Osteocyte (in vitro differentiated cells): ENCODE measurements around the gene EID1. TPM values are rescaled to one million over a fixed set of nuclear protein-coding genes. Genes with fewer than 3 reads are reported as not detected.
A peak's percentile ranks its signal among the peaks of the same experiment; 100 is the strongest.

Source experiments
- DNase-seq: peaks from one replicate; pipeline ENCODE4 v3.0.0; 2021; ENCODE audit warnings: mixed read lengths; ENCODE audit not compliant: unreplicated experiment; ENCODE audit errors: extremely low spot score
- H3K27ac Mint-ChIP-seq: one replicate; pipeline ENCODE4 v1.8.0; 2021; ENCODE audit warnings: mild to moderate bottlenecking, mixed read lengths; ENCODE audit not compliant: unreplicated experiment
- H3K27me3 Mint-ChIP-seq: one replicate; pipeline ENCODE4 v1.8.0; 2021; ENCODE audit warnings: mixed read lengths; ENCODE audit not compliant: unreplicated experiment
- H3K36me3 Mint-ChIP-seq: one replicate; pipeline ENCODE4 v1.8.0; 2021; ENCODE audit warnings: mixed read lengths; ENCODE audit not compliant: unreplicated experiment
- H3K4me1 Mint-ChIP-seq: one replicate; pipeline ENCODE4 v1.8.0; 2021; ENCODE audit warnings: mixed read lengths; ENCODE audit not compliant: unreplicated experiment
- H3K4me3 Mint-ChIP-seq: one replicate; pipeline ENCODE4 v1.8.0; 2021; ENCODE audit warnings: mild to moderate bottlenecking, moderate library complexity, mixed read lengths; ENCODE audit not compliant: unreplicated experiment
- H3K9me3 Mint-ChIP-seq: one replicate; pipeline ENCODE4 v1.8.0; 2021; ENCODE audit warnings: mixed read lengths; ENCODE audit not compliant: unreplicated experiment
- CTCF ChIP-seq: fragments of 200-600 bp; sonication (generic); IDR thresholded peaks from 2 replicates; pipeline ENCODE4 v1.5.0; 2021; ENCODE audit warnings: antibody characterized with exemption, mild to moderate bottlenecking, moderate library complexity
- total RNA-seq: library from RNA; stranded (reverse); gene quantifications from 2 replicates; pipeline ENCODE4 v1.2.1, GENCODE V29; 2021

The EID1 gene
- total RNA-seq, 1 donor from 2014 or later = 185 TPM

DNA sequence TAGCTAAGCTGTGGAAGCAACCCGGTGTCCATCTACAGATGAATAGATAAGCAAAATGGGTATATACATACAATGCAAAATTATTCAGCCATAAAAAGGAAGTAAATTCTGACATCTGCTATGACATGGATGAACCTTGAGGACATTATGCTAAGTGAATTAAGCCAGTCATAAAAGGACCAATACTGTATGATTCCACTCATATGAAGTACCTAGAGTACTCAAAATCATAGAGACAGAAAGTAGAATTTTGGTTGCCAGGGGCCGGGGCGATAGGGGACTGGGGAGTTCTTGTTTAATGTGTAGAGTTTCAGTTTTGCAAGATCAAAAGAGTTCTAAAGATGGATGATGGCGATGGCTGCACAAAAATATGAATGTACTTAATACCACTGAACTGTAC is 10.3 kb downstream of the EID1 start:
- Mint-ChIP-seq H3K27me3 (no peaks in the 10 kb centered on the region), H3K36me3 (no peaks in the 10 kb centered on the region), H3K9me3 (no peaks in the 10 kb centered on the region), H3K4me3 (no peak overlapping the region), H3K4me1 (peaks cover 48% of the 10 kb centered on the region), H3K27ac (peak overlapping the region; percentile 8)
- no peak for TF ChIP-seq CTCF
- DNase-seq = no peak

GRCh38 chr15:48888836-48889235 is 10.9 kb downstream of the EID1 start:
- Mint-ChIP-seq H3K4me3 (no peak overlapping the region), H3K4me1 (peaks cover 46% of the 10 kb centered on the region)

GRCh38 chr15:48889925-48890324 is 12.0 kb downstream of the EID1 start:
- no peak overlapping the region for H3K27ac Mint-ChIP-seq
- no peaks in the 10 kb centered on the region for H3K36me3 Mint-ChIP-seq
- H3K4me1 Mint-ChIP-seq = peaks cover 36% of the 10 kb centered on the region
- H3K27me3 Mint-ChIP-seq = no peaks in the 10 kb centered on the region
- no peak for DNase-seq
- no peak overlapping the region for H3K4me3 Mint-ChIP-seq
- no peak for TF ChIP-seq CTCF
- no peaks in the 10 kb centered on the region for H3K9me3 Mint-ChIP-seq

More at GRCh38 chr15:48888836-48889235, 10.9 kb downstream of the EID1 start:
- Mint-ChIP-seq H3K36me3 (no peaks in the 10 kb centered on the region), H3K9me3 (no peaks in the 10 kb centered on the region), H3K27me3 (no peaks in the 10 kb centered on the region), H3K27ac (no peak overlapping the region)
- no peak for TF ChIP-seq CTCF
- no peak for DNase-seq

- Mint-ChIP-seq H3K36me3 (no peaks in the 10 kb centered on the region), H3K9me3 (no peaks in the 10 kb centered on the region), H3K4me1 (peaks cover 31% of the 10 kb centered on the region), H3K27ac (peak overlapping the region; percentile 79), H3K4me3 (no peak overlapping the region), H3K27me3 (no peaks in the 10 kb centered on the region)
- no peak for TF ChIP-seq CTCF
- DNase-seq = no peak
Observed at GRCh38 chr15:48890375-48890972, 12.5 kb downstream of the EID1 start.

DNA sequence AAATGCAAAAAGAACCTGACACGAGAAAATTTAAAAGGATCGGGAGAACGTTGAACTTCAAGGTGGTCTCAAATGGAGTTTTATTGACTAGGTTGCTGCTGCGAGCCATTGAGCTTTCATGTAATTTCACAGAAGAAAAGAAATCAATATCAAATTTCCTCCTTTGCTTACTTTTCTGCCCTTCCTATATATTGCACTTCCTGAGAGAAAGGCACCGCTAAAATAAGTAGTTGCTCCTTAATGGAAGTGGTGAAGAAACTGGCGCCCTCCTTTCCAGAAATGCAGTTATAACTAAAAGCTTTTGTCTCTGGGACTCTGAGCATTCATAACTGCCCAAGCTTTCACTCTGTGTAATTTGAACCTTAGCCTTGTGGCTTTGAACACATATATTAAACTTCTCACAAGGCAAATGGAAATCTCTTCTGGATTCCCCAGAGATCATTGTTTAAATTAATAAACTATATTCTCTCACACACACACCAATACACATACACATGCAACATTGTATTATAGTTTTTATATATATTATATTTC is 13.4 kb downstream of the EID1 start:
- H3K36me3 Mint-ChIP-seq = no peaks in the 10 kb centered on the region
- no peak for DNase-seq
- H3K27ac Mint-ChIP-seq = no peak overlapping the region
- H3K9me3 Mint-ChIP-seq = no peaks in the 10 kb centered on the region
- H3K4me1 Mint-ChIP-seq = peaks cover 26% of the 10 kb centered on the region
- TF ChIP-seq CTCF = no peak
- H3K27me3 Mint-ChIP-seq = no peaks in the 10 kb centered on the region
- no peak overlapping the region for H3K4me3 Mint-ChIP-seq
